Measurements from ENCODE around the gene CD81.

- no peak for TF ChIP-seq CTCF (IDR thresholded peaks at IDR 0.05)
- TF ChIP-seq GTF2I (CRISPR knock-in tag; conservative IDR thresholded peaks at IDR 0.05) = no peak
- TF ChIP-seq FOXP4 (CRISPR knock-in tag; IDR thresholded peaks at IDR 0.05) = no peak
- TF ChIP-seq SP1 (CRISPR knock-in tag; conservative IDR thresholded peaks at IDR 0.05) = no peak
- TF ChIP-seq CBFB (CRISPR knock-in tag; IDR thresholded peaks at IDR 0.05; ENCODE audit: low read depth) = no peak
- no peak for TF ChIP-seq ATF1 (CRISPR knock-in tag; IDR thresholded peaks at IDR 0.05)
- TF ChIP-seq JUN (CRISPR knock-in tag; IDR thresholded peaks at IDR 0.05) = no peak
- TF ChIP-seq PREB (CRISPR knock-in tag; IDR thresholded peaks at IDR 0.05; ENCODE audit: borderline replicate concordance) = no peak
- TF ChIP-seq ZBTB43 (CRISPR knock-in tag; IDR thresholded peaks at IDR 0.05) = no peak
- no peak for TF ChIP-seq TEAD4 (CRISPR knock-in tag; IDR thresholded peaks at IDR 0.05)
These were observed 18.2 kb upstream of the CD81 start for GRCh38 chr11:2358754-2359442.

Data from WTC11 (cell line).